HepG2 (cell line): ENCODE data around the gene CDKN1C. TPM values are rescaled to one million over a fixed set of nuclear protein-coding genes. Genes with fewer than 3 reads are reported as not detected.

Experiments used
- AGO2 ChIP-seq: fragments of 200-400 bp; formaldehyde crosslinking; optimal IDR thresholded peaks from 2 replicates; pipeline ENCODE3; 2017; ENCODE audit warnings: mild to moderate bottlenecking, low read depth, low read length, moderate library complexity
- CENPX ChIP-seq: sonication (generic); formaldehyde crosslinking; IDR thresholded peaks from 2 replicates; pipeline ENCODE4 v1.9.0; 2021; ENCODE audit warnings: mild to moderate bottlenecking, missing genetic modification reagents, moderate library complexity
- GFI1 ChIP-seq: sonication (generic); formaldehyde crosslinking; IDR thresholded peaks from 2 replicates; pipeline ENCODE4 v1.5.0; 2020; ENCODE audit warnings: missing genetic modification reagents, mild to moderate bottlenecking, borderline replicate concordance
- LCORL ChIP-seq, 2 experiments: fragments of 450-650 bp in 1 of 2; sonication (generic) in 1 of 2; formaldehyde crosslinking in 1 of 2; IDR thresholded peaks; 2 replicates each; pipeline versions ENCODE4 v1.5.0 to v1.6.1; 2017 to 2020; ENCODE audit warnings: antibody characterized with exemption in 1 of 2, missing genetic modification reagents in 1 of 2
- MAZ ChIP-seq, 2 experiments: sonication (generic) in 1 of 2; formaldehyde crosslinking in 1 of 2; IDR thresholded peaks; 2 replicates each; pipeline versions ENCODE4 v1.5.0 to v1.6.1; 2012 to 2020; ENCODE audit warnings: low read depth in 2 of 2, mild to moderate bottlenecking in 2 of 2, borderline replicate concordance in 1 of 2, improper control_type of control experiment in 1 of 2, low read length in 1 of 2, missing genetic modification reagents in 1 of 2, moderate library complexity in 1 of 2
- NFRKB ChIP-seq: fragments of 450-650 bp; IDR thresholded peaks from 2 replicates; pipeline ENCODE4 v1.6.1; 2017
- RFX1 ChIP-seq: fragments of 450-650 bp; IDR thresholded peaks from 2 replicates; pipeline ENCODE4 v1.6.1; 2017
- SOX13 ChIP-seq, 3 experiments: fragments of 450-650 bp in 1 of 3; sonication (generic) in 1 of 3; formaldehyde crosslinking in 1 of 3; IDR thresholded peaks in 2 of 3; conservative IDR thresholded peaks in 1 of 3; 2 replicates each; pipeline versions ENCODE4 v1.5.0 to v1.6.1; 2016 to 2020; ENCODE audit warnings: antibody characterized with exemption in 1 of 3, mild to moderate bottlenecking in 1 of 3, missing compliant biosample characterization in 1 of 3, missing genetic modification reagents in 1 of 3, moderate library complexity in 1 of 3
- TARDBP ChIP-seq: sonication (generic); formaldehyde crosslinking; IDR thresholded peaks from 2 replicates; pipeline ENCODE4 v1.8.0; 2022; ENCODE audit warnings: mild to moderate bottlenecking, missing genetic modification reagents
- TCF12 ChIP-seq, 2 experiments: fragments of 450-650 bp in 1 of 2; sonication (generic) in 1 of 2; formaldehyde crosslinking in 1 of 2; IDR thresholded peaks; 2 replicates each; pipeline versions ENCODE4 v1.6.1 to v1.8.0; 2017 to 2022; ENCODE audit warnings: antibody characterized with exemption in 1 of 2, mild to moderate bottlenecking in 1 of 2, missing genetic modification reagents in 1 of 2, moderate library complexity in 1 of 2
- TIGD3 ChIP-seq: sonication (generic); formaldehyde crosslinking; IDR thresholded peaks from 2 replicates; pipeline ENCODE4 v1.5.1; 2020; ENCODE audit warnings: mild to moderate bottlenecking, missing genetic modification reagents, borderline replicate concordance
- TOE1 ChIP-seq: sonication (generic); formaldehyde crosslinking; IDR thresholded peaks from 2 replicates; pipeline ENCODE4 v1.4.0; 2020; ENCODE audit warnings: mild to moderate bottlenecking, missing genetic modification reagents
- WIZ ChIP-seq: sonication (generic); formaldehyde crosslinking; IDR thresholded peaks from 2 replicates; pipeline ENCODE4 v1.5.1; 2020; ENCODE audit warnings: mild to moderate bottlenecking, missing genetic modification reagents
- ZBTB1 ChIP-seq: sonication (generic); formaldehyde crosslinking; IDR thresholded peaks from 2 replicates; pipeline ENCODE4 v1.4.0; 2020; ENCODE audit warnings: missing genetic modification reagents, borderline replicate concordance
- ZBTB33 ChIP-seq: sonication (generic); formaldehyde crosslinking; IDR thresholded peaks from 2 replicates; pipeline ENCODE4 v1.4.0; 2020; ENCODE audit warnings: missing genetic modification reagents
- ZNF569 ChIP-seq: sonication (generic); formaldehyde crosslinking; IDR thresholded peaks from 2 replicates; pipeline ENCODE4 v1.5.0; 2020; ENCODE audit warnings: mild to moderate bottlenecking, missing genetic modification reagents, moderate library complexity, borderline replicate concordance
- ZNF720 ChIP-seq: sonication (generic); formaldehyde crosslinking; IDR thresholded peaks from 2 replicates; pipeline ENCODE4 v1.4.0; 2020; ENCODE audit warnings: missing genetic modification reagents
- ZNF777 ChIP-seq: sonication (generic); formaldehyde crosslinking; IDR thresholded peaks from 2 replicates; pipeline ENCODE4 v1.4.0; 2020; ENCODE audit warnings: missing genetic modification reagents
- ZNF788 ChIP-seq: sonication (generic); formaldehyde crosslinking; IDR thresholded peaks from 2 replicates; pipeline ENCODE4 v1.5.0; 2020; ENCODE audit warnings: mild to moderate bottlenecking, missing genetic modification reagents, borderline replicate concordance
- polyA plus RNA-seq, 8 experiments: library from polyadenylated mRNA; depleted of rRNA in 3 of 8; stranded (reverse) in 7 of 8; unstranded in 1 of 8; fragments of >200 nt; fragmentation: Illumina TruSeq in 4 of 8; extraction: Trizol in 4 of 8; gene quantifications; 2 replicates each; pipeline versions ENCODE4 v1.2.1 to v1.2.3, GENCODE V29; 2011 to 2016; ENCODE audit warnings: low read depth in 4 of 8, missing spikeins in 1 of 8, mixed read lengths in 1 of 8; ENCODE audit not compliant: insufficient read depth in 1 of 8
- total RNA-seq, 5 experiments: library from RNA; depleted of rRNA; stranded (reverse); fragments of >200 nt; fragmentation: Illumina TruSeq; extraction: Trizol; gene quantifications; 2 replicates each; pipeline ENCODE4 v1.2.3, GENCODE V29; 2016; ENCODE audit warnings: low read depth in 1 of 5
- TF ChIP-seq, protein P1 (sequence below): sonication (generic); formaldehyde crosslinking; IDR thresholded peaks from 2 replicates; pipeline ENCODE4 v1.4.0; 2020; ENCODE audit warnings: low read depth, mild to moderate bottlenecking, missing genetic modification reagents
- TF ChIP-seq, protein P2 (sequence below): sonication (generic); formaldehyde crosslinking; IDR thresholded peaks from 2 replicates; pipeline ENCODE4 v1.5.0; 2020; ENCODE audit warnings: missing genetic modification reagents

CDKN1C gene
- total and polyA plus RNA-seq, 2 of the 13 experiments (the other 11 are each of a cell fraction or from before 2014, with no cell fraction given) = not detected

DNA sequence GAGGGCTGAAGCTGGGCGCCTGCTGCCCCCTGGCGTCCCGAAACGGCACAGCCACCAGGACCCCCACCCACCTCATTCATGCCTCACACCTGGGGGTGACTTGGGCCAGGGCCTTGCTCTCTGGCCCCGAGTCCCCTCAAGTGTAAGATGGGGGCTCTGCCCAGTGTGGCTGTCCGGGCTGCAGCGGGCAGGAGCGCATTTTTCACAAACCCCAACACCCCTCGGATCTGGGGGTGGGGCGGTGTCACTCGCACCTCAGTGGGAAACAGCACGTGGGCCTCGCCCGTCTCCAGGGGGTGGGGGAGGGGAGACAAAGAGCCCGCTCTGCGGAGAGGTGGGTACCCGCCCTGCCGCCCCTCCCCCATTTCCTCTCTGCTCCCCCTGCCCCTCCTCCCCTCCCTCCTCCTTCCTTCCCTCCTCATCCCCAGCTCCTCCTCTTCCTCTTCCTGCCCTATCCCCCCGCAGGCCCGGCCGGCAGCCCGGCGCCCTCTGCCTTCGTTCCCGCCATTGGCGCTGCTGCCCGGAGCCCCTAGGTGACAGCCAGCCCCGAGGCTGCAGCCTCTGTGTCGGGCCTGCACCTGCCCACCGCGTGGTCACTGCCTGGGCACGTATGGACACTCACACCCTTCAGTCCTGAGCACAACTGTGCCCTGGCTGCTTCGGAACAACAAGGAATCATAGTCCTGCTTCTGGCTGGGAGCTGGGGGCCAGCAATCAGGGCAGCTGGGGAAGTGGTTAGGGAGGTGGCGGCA lies 6.8 kb upstream of the CDKN1C start (continued):
- no peak for TF ChIP-seq SOX13 (IDR thresholded peaks at IDR 0.05)
- no peak for TF ChIP-seq SOX13 (CRISPR knock-in tag; conservative IDR thresholded peaks at IDR 0.05 in 1 of 2, IDR thresholded peaks at IDR 0.05 in 1 of 2)
- no peak for TF ChIP-seq GFI1
- TF ChIP-seq NFRKB = no peak
- no peak for TF ChIP-seq WIZ (CRISPR knock-in tag)
- no peak for TF ChIP-seq ZNF777 (CRISPR knock-in tag)
- no peak for TF ChIP-seq MAZ (IDR thresholded peaks at IDR 0.05; ENCODE audit: borderline replicate concordance, low read depth, low read length)
- TF ChIP-seq MAZ (CRISPR knock-in tag; IDR thresholded peaks at IDR 0.05; ENCODE audit: low read depth) = peak; percentile 59
- TF ChIP-seq TOE1 = no peak
- TF ChIP-seq, protein P1, sequence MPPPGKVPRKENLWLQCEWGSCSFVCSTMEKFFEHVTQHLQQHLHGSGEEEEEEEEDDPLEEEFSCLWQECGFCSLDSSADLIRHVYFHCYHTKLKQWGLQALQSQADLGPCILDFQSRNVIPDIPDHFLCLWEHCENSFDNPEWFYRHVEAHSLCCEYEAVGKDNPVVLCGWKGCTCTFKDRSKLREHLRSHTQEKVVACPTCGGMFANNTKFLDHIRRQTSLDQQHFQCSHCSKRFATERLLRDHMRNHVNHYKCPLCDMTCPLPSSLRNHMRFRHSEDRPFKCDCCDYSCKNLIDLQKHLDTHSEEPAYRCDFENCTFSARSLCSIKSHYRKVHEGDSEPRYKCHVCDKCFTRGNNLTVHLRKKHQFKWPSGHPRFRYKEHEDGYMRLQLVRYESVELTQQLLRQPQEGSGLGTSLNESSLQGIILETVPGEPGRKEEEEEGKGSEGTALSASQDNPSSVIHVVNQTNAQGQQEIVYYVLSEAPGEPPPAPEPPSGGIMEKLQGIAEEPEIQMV (CRISPR knock-in tag) = no peak
- no peak for TF ChIP-seq CENPX (CRISPR knock-in tag)
- no peak for TF ChIP-seq TARDBP
- TF ChIP-seq ZBTB33 (CRISPR knock-in tag) = peak; percentile 71
- TF ChIP-seq, protein P2, sequence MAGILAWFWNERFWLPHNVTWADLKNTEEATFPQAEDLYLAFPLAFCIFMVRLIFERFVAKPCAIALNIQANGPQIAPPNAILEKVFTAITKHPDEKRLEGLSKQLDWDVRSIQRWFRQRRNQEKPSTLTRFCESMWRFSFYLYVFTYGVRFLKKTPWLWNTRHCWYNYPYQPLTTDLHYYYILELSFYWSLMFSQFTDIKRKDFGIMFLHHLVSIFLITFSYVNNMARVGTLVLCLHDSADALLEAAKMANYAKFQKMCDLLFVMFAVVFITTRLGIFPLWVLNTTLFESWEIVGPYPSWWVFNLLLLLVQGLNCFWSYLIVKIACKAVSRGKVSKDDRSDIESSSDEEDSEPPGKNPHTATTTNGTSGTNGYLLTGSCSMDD = no peak
- no peak for TF ChIP-seq RFX1
- no peak for TF ChIP-seq ZNF569 (CRISPR knock-in tag)
- no peak for TF ChIP-seq ZNF720 (CRISPR knock-in tag)
- no peak for TF ChIP-seq TCF12 (IDR thresholded peaks at IDR 0.05)
- no peak for TF ChIP-seq TCF12 (CRISPR knock-in tag; IDR thresholded peaks at IDR 0.05)
- no peak for TF ChIP-seq LCORL (IDR thresholded peaks at IDR 0.05)
- TF ChIP-seq LCORL (CRISPR knock-in tag; IDR thresholded peaks at IDR 0.05) = no peak
- TF ChIP-seq AGO2 = no peak
- no peak for TF ChIP-seq TIGD3 (CRISPR knock-in tag)
- TF ChIP-seq ZBTB1 (CRISPR knock-in tag) = no peak
- TF ChIP-seq ZNF788 (CRISPR knock-in tag) = no peak
